GM21528 (cell line): ENCODE measurements around the gene LAMTOR4.
"Not testable (repeated sequence)": the region's sequence is repeated elsewhere in the genome, so short reads cannot be mapped to it uniquely, and the experiment has no call there.

Source experiments
- ATAC-seq: cut with Tn5 transposase; IDR thresholded peaks from one replicate; pipeline ENCODE4 v1.9.1; 2021; ENCODE audit warnings: mild to moderate bottlenecking, moderate library complexity; ENCODE audit not compliant: unreplicated experiment, low FRiP score

Gene LAMTOR4

DNA sequence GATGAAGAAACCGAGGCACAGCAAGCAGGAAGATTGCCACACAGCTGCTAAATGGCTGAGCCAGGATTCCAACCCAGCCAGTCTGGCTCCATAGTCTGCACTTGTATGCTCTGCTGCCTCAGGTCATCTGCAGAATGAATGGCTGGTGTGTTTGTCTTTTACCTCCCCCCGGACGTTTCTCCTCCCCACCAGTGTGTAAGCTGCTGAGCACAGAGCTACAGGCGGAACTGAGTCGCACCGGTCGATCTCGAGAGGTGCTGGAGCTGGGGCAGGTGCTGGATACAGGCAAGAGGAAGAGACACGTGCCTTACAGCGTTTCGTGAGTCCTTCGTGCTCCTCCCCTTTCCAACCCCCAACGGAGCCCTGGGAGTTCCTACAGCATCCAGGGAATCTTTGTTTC, 26.7 kb upstream of the LAMTOR4 start:
- ATAC-seq, result no peak

DNA sequence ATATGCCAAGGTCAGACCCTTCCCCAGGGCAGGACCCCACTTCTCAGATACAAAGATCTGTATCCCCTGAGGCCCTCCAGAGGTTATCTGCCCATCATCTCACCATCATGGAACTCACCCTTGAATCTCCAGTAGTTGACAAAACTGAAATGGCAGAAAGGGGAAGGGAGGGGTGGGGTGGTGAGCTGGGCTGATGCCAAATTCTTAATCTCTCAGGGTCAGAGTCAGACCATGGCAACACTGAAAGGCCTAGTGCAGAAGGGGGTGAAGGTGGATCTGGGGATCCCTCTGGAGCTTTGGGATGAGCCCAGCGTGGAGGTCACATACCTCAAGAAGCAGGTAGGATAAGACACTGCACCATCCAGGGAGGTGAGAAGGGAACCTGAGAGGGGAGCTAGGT, 26.1 kb upstream of the LAMTOR4 start:
- no peak for ATAC-seq

DNA sequence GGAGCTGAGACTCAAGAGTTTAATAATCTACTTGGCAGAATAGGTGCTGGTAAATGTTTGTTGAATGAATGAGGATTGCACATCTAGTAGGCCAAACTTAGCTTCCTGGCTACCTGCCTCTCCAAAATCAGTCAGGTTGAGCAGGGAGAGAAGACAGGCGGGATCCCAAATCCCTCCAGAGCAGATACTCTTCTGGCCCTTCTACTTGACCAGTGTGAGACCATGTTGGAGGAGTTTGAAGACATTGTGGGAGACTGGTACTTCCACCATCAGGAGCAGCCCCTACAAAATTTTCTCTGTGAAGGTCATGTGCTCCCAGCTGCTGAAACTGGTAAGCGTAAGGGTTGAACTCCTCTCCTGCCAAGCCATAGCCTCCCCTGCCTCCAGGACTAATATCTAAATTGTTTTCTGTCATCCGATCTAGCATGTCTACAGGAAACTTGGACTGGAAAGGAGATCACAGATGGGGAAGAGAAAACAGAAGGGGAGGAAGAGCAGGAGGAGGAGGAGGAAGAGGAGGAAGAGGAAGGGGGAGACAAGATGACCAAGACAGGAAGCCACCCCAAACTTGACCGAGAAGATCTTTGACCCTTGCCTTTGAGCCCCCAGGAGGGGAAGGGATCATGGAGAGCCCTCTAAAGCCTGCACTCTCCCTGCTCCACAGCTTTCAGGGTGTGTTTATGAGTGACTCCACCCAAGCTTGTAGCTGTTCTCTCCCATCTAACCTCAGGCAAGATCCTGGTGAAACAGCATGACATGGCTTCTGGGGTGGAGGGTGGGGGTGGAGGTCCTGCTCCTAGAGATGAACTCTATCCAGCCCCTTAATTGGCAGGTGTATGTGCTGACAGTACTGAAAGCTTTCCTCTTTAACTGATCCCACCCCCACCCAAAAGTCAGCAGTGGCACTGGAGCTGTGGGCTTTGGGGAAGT, 24.2 kb upstream of the LAMTOR4 start:
- ATAC-seq, result no peak

DNA sequence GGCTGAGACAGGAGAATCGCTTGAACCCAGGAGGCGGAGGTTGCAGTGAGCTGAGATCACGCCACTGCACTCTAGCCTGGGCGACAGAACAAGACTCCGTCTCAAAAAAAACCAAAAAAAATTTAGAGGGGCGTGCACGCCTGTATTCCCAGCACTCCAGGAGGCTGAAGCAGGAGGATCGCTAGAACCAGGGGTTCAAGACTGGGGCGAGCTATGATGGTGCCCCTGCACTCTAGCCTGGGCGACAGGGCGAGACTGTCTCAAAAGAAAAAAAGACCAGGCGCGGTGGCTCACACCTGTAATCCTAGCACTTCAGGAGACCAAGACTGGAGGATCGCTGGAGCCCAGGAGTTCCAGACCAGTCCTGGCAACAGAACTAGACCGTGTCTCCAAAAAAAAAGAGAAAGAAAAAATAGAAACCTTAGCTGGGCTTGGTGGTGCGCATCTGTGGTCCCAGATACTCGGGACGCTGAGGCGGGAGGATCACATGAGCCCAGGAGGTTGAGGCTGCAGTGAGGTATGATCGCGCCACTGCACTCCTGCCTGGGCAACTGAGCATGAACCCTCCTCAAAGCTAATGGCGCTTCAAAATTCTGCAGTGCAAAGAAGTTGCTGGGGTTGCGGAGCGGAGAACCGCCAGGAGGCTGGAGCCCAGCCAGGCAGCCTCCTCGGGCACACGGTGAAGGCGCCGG, 22.3 kb upstream of the LAMTOR4 start:
- ATAC-seq, result peak; percentile 4

DNA sequence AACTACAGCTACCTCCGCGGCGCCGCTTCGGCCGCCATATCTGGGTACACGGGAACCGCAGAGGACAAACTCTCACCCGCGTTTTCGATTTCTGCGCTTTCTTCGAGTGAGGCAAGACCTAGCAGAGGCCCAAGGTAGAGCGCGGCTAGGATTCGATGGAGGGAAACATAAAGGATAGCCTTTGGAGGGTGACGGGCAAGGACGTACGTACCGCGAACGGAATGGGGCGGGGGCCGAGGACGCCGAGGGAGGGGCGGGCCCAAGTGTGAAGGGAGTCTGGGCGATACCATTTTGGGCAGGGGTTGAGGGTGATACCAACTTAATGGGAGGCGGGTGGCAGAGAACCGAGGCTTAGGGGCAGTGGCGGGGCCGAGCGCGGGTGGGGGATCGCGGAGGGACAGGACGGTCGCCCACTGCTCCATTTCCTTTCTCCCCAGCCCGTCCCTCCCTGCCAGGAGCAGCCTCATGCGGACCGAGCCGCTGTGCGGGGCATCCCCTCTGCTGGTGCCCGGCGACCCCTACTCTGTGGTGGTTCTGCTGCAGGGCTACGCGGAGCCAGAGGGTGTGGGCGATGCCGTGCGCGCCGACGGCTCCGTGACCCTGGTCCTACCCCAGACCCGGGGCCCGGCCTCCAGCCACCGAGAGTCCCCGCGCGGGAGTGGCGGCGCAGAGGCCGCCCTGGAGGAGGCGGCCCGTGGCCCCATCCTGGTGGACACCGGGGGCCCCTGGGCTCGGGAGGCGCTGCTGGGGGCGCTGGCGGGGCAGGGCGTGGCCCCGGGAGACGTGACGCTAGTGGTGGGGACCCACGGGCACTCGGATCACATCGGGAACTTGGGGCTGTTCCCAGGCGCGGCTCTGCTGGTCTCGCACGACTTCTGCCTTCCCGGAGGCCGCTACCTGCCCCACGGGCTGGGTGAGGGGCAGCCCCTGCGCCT, 21.5 kb upstream of the LAMTOR4 start, which contains the start of gene MBLAC1:
TSS of gene MBLAC1 (plus strand) at position 37 of the 935 bp plus-strand sequence. CDS start at position 466, 429 bp downstream.
- ATAC-seq, result peak; percentile 52

DNA sequence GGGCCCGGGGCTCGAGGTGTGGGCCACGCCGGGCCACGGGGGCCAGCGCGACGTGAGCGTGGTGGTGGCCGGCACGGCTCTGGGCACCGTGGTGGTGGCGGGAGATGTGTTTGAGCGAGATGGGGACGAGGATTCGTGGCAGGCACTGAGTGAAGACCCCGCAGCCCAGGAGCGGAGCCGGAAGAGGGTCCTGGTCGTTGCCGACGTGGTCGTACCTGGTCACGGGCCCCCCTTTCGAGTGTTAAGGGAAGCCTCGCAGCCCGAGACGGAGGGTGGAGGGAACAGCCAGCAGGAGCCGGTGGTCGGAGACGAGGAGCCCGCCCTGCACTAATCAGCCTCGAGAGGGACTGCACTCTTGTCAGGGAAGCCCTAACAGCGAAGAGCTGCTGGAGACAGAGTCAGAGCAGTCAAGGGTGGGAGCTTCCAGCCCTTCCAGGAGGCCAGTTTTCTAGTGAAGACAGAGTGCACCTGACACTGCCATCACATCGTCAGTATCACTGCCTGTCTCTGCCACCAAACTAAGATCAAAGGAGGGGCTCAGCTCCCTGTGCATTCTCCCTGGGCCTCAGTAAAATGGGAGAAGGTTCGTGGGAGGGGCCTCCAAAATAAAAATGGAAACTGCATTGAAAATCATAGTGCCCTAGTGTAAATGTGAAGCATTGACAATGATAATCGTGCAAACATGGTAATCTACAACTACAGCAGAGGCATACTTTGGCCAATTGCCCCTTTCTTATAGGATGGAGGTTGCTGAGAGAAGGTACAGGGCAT, 20.7 kb upstream of the LAMTOR4 start:
- ATAC-seq, result peak; percentile 4

DNA sequence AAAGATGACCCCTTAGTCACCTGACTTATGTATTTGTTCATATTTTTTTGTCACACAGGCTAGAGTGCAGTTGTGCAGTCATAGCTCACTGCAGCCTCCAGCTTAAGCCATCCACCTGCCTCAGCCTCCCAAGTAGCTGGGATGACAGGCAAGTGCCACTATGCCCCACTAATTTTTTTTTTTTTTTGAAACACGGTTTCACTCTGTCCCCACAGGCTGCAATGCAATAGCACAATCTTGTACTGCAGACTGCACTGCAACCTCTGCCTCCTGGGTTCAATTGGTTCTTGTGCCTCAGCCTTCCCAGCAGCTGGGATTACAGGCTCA, 20.1 kb upstream of the LAMTOR4 start:
- no peak for ATAC-seq

DNA sequence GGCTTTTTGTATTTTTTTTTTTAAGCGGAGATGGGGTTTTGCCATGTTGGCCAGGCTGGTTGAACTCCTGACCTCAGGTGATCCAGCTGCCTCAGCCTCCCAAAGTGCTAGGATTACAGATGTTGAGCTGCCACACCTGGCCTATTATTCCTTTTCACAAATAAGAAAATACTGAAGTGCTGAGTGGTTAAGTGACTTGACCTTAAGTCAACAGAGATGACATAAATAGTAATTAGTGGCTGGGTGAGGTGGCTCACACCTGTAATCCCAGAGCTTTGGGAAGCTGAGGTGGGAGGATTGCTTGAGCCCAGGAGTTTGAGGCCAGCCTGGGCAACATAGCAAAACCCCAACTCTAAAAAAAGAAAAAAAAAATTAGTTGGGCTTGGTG, 18.5 kb upstream of the LAMTOR4 start:
- not testable (repeated sequence) for ATAC-seq

DNA sequence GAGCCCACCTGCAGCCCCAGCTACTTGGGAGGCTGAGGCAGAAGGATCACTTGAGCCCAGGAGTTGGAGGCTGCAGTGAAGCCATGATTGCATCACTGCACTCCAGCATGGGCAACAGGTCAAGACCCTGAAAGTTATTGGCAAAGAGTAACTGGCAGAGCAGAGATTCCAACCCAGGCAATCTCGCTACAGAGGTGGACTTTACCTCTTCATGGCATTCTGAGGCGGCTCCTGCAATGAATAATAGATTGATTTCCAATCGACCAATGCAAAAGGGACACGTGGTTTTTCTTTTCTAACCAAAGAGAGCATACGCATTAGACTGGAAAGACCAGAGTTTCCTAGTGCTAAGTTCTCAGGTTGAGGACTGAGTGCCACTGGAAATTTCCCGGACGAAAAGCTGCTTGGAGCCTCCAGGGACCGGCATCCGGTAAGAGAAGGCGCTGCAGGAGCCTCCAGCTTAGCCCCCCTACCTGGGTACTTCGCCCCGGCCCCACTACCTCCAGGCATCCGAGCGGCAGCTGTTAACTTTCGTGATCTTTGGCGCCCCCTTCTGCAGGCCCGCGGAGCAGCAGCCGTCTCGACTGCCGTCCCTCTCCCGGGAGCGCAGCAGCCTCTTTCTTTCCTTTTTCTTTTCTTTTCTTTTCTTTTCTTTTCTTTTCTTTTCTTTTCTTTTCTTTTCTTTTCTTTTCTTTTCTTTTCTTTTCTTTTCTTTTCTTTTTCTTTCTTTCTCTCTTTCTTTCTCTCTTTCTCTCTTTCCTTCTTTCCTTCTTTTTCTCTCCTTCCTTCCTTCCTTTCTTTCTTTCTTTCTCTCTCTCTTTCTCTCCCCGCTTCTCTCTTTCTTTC, 17.9 kb upstream of the LAMTOR4 start:
- ATAC-seq, result no peak

DNA sequence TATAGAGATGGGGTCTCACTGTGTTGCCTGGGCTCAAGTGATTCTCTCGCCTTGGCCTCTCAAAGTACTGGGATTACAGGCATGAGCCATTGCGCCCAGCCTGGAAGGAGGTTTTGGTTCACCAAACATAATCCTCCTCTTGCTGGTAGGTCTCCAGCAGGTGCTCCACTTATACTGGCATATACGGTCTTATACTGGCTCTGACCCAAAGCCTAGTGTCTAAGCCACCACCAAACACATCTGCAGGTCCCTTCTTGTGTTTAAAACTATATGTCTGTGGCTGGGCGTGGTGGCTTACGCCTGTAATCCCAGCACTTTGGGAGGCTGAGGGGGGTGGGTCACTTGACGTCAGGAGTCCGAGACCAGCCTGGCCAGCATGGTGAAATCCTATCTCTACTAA, 16.6 kb upstream of the LAMTOR4 start:
- ATAC-seq, result no peak

DNA sequence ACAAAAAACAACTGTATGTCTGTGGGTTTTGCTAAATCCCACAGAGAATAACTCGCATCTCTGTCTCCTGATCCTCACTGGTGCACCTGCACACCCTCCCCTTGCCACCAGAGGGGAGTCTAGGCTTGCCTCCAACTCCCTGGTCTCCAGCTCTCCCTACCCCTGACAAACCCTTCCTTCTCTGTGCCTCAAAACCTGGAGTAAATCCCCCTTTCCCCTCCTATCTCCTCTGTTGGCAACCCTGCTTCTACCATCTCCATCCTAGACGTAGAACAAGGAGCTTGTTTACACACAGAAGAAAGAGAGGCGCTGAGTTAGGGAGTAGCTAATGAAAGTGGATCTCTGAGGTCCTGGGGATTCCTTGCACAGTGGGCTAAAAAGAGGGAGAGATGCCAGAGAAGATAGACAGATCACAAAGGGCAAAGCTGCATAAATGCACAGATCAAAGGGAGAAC, 16.0 kb upstream of the LAMTOR4 start:
- no peak for ATAC-seq

DNA sequence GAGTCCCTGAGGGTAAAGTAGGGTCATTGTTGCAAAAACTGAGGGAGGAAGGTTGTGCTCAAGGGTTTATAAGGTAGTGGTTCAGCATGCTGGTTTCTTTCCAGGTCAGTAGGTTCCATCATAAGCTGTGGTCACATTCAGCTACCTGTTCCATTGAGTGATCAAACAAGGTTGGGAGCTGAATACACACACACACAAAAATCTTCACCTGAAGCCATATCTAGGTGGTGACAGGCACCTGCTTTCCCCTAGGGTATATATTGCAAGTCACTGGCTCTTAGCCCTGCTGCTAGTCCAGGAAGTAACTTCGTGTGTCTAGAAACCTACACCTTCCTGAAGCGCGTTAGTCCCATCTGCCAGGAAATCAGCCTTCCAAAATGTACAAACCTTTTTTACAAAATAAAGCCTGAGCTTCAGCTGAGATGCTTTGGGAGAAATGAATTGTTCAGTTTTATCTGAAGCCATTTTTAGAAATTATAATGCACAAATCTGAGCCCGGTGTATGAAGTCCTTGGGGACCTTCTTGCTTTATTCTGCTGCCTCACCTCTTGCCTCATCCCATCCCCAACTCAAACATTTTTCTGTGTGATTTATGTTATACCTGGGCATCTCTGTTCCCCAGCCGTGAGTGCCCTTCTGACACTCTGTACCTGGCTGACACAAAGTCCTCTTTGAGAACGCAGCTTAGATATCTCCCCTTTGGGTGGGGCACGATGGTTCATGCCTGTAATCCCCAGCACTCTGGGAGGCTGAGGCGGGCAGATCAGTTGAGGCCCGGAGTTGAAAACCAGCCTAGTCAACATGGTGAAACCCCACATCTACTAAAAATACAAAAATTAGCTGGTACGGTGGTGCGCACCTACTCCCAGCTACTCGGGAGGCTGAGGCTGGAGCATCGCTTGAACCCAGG, 10.6 kb upstream of the LAMTOR4 start:
- no peak for ATAC-seq

DNA sequence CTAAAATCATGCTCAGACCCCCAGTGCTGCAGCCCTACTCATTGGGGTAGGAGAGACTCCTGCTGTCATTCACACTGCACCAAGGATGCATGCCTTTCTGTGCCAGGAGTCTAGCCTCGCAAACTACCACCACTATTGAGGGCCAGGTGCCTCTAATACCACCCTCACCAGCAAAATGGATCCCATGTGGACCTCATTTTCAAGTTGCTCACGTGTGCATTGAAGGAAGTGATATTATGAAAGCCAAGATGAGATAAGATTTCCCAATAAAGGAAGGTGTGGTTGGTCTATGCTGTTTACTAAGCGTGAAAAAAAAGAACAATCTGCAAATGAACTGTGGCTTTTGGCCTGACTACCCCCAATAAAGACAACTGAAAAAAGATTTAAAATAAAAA, 7.2 kb upstream of the LAMTOR4 start:
- no peak for ATAC-seq

DNA sequence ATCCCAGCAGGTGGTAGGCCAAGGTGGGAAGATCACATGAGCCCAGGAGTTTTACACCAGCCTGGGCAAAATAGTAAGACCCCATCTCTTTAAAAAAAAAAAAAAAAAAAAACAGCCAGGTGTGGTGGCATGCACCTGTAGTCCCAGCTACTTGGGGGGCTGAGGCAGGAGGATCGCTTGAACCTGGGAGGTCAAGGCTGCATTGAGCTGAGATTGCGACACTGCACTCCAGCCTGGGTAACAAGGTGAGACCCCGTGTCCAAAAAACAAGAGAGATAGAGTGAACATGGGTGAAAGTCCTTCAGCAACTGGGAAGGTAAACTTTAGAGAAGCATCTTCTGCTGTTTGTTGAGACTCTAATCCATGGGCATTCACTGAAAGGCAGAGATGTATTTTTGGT, 6.3 kb upstream of the LAMTOR4 start:
- ATAC-seq, result no peak

DNA sequence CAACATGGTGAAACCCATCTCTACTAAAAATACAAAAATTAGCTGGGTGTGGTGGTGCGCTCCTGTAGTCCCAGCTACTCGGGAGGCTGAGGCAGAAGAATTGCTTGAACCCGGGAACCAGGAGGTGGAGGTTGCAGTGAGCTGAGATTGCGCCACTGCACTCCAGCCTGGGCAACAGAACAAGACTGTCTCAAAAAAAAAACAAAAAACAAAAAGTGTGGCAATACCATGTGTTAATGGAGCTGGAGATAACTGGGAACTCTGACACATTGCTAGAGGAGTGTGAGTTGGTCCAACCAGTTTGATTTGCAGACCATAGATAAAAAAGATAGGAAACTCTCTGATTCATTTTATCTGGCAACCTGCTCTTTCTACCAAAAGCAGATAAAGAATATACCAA, 2.4 kb upstream of the LAMTOR4 start:
- ATAC-seq, result not testable (repeated sequence)

DNA sequence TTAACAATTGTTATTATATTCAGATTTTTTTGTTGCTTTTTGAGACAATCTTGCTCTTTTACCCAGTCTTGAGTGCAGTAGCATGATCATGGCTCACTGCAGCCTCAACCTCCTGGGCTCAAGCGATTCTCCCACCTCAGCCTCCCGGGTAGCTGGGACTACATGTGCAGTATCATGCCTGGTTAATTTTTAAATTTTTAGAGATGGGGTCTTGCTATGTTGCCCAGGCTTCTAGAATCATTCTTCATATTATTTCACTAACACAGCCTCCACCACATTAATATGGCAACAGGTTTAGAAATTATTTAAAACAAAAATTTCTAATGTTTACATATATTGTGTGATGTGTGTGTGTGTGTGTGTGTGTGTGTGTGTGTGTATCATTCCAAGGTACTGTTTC, 1.4 kb upstream of the LAMTOR4 start:
- ATAC-seq, result no peak

DNA sequence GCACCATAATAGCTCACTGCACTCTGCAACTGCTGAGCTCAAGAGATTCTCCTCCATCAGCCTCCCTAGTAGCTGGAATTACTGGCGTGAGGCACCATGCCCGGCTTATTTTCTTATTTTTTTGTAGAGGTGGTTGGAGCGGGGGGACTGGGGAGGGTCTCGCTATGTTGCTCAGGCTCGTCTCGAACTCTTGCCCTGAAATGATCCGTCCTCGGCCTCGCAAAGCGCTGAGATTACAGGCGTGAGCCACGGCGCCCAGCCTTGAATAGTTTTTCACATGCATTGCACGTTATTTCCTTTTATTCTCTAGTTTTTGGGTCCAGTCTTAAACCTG, 526 bp upstream of the LAMTOR4 start:
- no peak for ATAC-seq

DNA sequence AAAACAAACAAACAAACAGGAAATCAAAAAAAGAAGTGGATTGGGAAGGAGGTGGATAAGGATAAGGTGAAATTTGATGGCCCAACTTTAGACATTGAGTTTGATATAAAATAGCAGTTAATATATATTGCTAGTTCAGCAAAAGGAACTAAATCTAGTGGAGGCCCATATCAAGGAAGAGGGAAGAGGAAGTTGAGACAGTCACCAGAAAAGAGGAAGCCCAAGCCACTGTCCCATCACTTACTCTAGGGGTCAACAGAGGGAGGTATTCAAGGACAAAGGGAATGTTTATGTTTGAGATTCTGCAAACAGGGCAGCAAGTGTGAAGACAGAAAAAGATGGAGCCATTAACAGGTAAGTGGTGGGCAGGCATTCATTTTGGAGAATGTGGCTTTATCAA, 3.7 kb downstream of the LAMTOR4 start:
- ATAC-seq, result no peak
